NCI-H1417 (cell line): ENCODE results near the gene RWDD2A.

Experiments
- DNase-seq, 3 experiments: peaks; one replicate each; lab custom pipeline; 2025; lab: John Stamatoyannopoulos, UW

The RWDD2A gene

GRCh38 chr6:83198486-83199172 is 5.5 kb downstream of the RWDD2A start:
- no peak for DNase-seq

- DNase-seq = no peak
These were observed 6.2 kb downstream of the RWDD2A start for GRCh38 chr6:83199173-83199862.

GRCh38 chr6:83199863-83200225 is 6.7 kb downstream of the RWDD2A start:
- DNase-seq = no peak

GRCh38 chr6:83202031-83202430 is 8.9 kb downstream of the RWDD2A start:
- DNase-seq = no peak

GRCh38 chr6:83215131-83216047 is 22.2 kb downstream of the RWDD2A start:
- DNase-seq = peak; percentile 64 to 89 (median 76)

GRCh38 chr6:83216806-83217205 is 23.6 kb downstream of the RWDD2A start:
- no peak for DNase-seq

- no peak for DNase-seq
These were observed 25.5 kb downstream of the RWDD2A start for GRCh38 chr6:83218646-83219045.

- DNase-seq = no peak
These were observed 27.0 kb downstream of the RWDD2A start for GRCh38 chr6:83220121-83220520.

GRCh38 chr6:83221276-83221675 is 28.1 kb downstream of the RWDD2A start:
- no peak for DNase-seq

GRCh38 chr6:83221889-83222479 is 28.8 kb downstream of the RWDD2A start:
- DNase-seq = peak; percentile 1 to 64 (median 23)

- DNase-seq = no peak
These were observed 33.4 kb downstream of the RWDD2A start for GRCh38 chr6:83226517-83226916.

GRCh38 chr6:83231146-83231545 is 38.0 kb downstream of the RWDD2A start:
- DNase-seq = no peak

GRCh38 chr6:83247471-83247870 is 54.3 kb downstream of the RWDD2A start:
- DNase-seq = no peak
